NOMO-1 treated with DMSO at 0.1 percent for 48 hours (cell line): ENCODE measurements around the gene RRAD.
"Not testable (repeated sequence)": the region's sequence is repeated elsewhere in the genome, so short reads cannot be mapped to it uniquely, and the experiment has no call there.

Source experiments
- DNase-seq: peaks from one replicate; lab custom pipeline; 2025; ENCODE audit not compliant: unreplicated experiment; lab: John Stamatoyannopoulos, UW

Gene RRAD

GRCh38 chr16:66901626-66902025 is 23.7 kb downstream of the RRAD start:
- DNase-seq, result no peak

DNA sequence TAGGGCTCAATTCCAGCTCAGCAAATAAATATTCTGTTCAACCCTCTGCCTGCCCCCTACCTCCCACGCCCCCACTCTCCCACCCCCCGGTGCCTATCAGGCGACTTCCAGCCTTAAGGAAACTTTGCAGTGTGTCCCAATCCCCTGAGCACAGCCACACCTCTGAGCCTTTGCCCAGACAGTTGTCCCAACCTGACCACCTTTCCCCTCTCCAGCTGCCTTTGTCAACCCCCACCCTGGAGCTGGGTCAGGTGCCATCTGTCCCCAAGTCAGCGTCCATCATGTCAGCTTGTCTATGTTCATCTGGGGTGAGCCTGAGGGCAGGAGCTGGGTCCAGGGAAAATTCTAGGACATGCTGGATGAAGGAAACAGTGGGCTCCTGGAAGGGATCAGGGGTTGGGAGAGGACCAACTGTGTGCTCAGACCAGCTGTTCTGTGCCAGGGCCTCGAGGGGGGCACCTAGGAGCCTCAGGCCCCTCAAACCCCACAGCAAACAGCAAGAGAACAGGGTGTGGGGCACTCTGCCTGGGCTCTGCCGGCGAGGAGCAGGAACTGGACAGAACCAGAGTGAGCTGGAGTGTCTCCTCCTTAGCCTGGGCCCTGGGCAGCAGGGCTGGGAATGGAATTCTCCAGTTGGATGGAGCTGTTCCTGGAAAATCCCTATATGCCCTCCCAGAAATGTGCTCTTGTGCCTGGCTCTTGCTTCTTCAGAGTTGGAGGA is 24.5 kb downstream of the RRAD start:
- no peak for DNase-seq

- no peak for DNase-seq
These were observed 25.2 kb downstream of the RRAD start for GRCh38 chr16:66899945-66900710.

- no peak for DNase-seq
These were observed 25.9 kb downstream of the RRAD start for GRCh38 chr16:66899310-66899944.

- no peak for DNase-seq
These were observed 26.4 kb downstream of the RRAD start for GRCh38 chr16:66898933-66899309.

- DNase-seq, result no peak
These were observed 27.1 kb downstream of the RRAD start for GRCh38 chr16:66898207-66898606.

DNA sequence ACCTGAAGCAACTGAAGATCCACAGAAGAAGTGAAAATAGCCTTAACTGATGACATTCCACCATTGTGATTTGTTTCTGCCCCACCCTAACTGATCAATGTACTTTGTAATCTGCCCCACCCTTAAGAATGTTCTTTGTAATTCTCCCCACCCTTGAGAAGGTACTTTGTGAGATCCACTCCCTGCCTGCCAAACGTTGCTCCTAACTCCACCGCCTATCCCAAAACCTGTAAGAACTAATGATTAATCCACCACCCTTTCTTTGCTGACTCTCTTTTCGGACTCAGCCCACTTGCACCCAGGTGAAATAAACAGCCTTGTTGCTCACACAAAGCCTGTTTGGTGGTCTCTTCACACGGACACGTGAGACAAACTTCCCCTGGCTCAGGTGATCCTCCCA is 28.7 kb downstream of the RRAD start:
- not testable (repeated sequence) for DNase-seq

DNA sequence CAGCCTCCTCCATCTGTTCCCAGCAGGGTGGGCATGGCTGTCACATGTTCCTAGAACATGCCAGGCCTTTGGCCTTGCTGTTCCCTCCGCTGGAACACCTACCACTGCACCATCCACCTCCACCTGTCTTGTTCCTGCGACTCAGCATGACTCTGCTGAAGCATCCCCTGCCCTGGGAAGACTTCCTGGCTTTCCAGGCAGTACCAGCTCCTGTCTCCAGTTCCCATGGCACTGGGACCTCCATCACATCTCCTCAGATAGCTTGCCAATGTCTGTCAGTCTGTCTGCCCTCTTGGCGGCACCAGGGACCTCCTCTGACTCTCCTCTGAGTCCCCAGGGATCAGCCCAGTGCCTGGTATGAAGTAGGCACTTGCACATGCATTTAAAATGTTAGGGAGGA is 29.3 kb downstream of the RRAD start:
- no peak for DNase-seq

GRCh38 chr16:66895689-66895979 is 29.7 kb downstream of the RRAD start:
- no peak for DNase-seq

- DNase-seq, result peak; percentile 55
These were observed 30.2 kb downstream of the RRAD start for GRCh38 chr16:66894948-66895688.

DNA sequence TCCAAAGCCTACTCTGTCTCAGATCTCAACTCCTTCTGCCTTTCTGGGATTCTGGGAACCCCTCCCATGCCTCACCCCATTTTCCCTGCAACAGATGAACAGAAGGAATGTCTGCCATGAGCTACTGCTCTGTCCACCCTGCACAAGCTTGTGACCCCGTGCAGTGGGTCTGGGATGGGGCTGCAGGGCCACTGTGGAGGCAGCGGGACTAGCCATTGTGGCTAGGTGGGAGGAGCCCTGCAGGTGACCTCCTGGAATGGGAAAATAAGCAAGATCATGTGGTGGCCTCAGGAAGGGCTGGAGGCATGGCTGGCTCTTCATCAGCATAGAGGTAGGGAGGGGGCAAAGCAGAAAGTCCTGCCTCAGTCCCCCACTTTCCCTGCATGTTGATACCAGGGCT is 31.3 kb downstream of the RRAD start:
- no peak for DNase-seq

- DNase-seq, result no peak
These were observed 33.5 kb downstream of the RRAD start for GRCh38 chr16:66891797-66892196.

DNA sequence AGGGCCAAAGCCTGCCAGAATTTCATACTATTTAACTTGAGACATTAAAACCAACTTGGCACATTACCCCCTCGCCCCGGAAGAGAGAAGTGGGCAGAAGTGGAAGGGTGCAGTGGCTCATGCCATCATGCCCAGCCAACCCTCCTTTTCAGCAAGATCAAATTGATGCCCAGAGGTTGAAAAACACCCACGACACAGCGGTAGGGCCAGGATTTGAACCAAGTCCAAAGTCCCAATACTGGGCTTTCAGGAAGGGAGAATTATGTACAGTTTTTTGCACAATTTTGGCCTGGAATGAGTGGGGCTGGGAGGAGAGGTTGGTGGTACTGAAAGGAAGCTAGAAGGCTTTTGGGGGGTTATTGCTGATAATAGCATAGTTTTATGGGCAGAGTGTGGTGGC is 34.0 kb downstream of the RRAD start:
- no peak for DNase-seq

GRCh38 chr16:66890799-66891198 is 34.5 kb downstream of the RRAD start:
- DNase-seq, result no peak

GRCh38 chr16:66889622-66890021 is 35.7 kb downstream of the RRAD start:
- no peak for DNase-seq

GRCh38 chr16:66888647-66889615 is 36.4 kb downstream of the RRAD start:
- DNase-seq, result no peak

DNA sequence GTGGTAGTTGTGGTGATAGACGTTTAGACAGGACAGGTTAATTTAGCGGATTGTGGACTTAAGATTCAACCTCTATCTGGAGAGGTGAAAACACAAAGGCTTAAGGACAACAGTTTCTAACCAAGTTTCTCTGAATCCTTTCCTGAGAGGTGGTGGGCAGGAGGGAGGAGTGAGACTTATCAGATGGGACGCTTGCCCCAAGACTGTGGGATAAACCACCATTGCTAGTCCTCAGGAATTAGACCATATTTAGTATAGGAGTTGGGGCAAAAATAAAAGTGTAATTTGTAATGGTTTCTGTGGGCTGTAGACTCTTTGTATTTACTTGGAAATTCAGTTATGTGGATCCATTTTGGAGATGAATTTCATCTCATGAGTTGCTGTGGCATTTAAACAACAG is 38.4 kb downstream of the RRAD start:
- no peak for DNase-seq

DNA sequence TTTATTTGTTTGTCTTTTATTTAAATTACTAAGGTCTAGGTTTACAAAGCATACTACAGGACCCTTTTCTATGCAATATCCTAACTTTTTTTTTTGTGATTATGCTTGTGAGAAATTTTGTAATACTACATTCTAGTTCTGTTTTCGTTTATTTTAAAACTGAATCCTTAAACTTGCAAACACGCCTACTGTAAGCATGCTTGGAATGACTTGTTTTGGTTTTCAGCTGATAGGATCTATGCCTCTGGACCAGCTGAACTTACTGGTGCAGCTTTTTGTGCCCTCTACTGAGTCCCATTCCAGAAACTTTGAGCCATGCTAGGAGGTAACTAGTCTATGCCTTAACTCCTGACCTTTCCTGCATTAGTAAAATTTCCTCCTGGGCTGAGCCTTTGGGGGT is 39.0 kb downstream of the RRAD start:
- DNase-seq, result no peak

GRCh38 chr16:66885491-66885890 is 39.8 kb downstream of the RRAD start:
- DNase-seq, result no peak

DNA sequence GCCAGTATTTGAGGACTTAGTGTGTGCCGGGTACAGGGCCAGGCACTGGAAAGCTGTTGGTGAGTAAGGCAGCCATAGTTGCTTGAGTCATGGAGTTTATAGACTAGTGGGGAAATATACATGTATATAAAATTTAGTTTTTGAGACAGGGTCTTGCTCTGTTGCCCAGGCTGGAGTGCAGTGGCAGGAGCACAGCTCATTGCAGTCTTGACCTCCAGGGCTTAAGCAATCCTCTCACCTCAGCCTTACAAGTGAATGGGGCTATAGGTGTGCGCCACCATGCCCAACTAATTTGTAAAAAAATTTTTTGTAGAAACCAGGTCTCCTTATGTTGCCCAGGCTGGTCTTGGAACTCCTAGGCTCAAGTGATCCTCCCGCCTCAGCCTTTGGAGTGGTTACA is 42.6 kb downstream of the RRAD start:
- DNase-seq, result no peak
